ENCODE data around the gene BCOR. TPM values are rescaled to one million over a fixed set of nuclear protein-coding genes. Genes with fewer than 3 reads are reported as not detected.
A peak's percentile ranks its signal among the peaks of the same experiment; 100 is the strongest.

Gene BCOR
- total and polyA plus RNA-seq, 2 of the 13 experiments (the other 11 are each of a cell fraction or from before 2014, with no cell fraction given), result 14.3 to 15.2 TPM

- no peaks in the 10 kb centered on the region for H3K27me3 ChIP-seq (ENCODE audit: control insufficient read depth in 1 of 2, insufficient read depth in 2 of 2, low read length in 2 of 2)
- no peak overlapping the region for H3K27ac ChIP-seq (ENCODE audit: extremely low read length, insufficient read depth, low read length)
- TF ChIP-seq ZNF792 (CRISPR knock-in tag; IDR thresholded peaks at IDR 0.05) (no peak), TARDBP (CRISPR knock-in tag; IDR thresholded peaks at IDR 0.05) (no peak), ZNF790 (CRISPR knock-in tag; IDR thresholded peaks at IDR 0.05; ENCODE audit: borderline replicate concordance) (no peak), HMG20B (CRISPR knock-in tag; conservative IDR thresholded peaks at IDR 0.05) (no peak)
- H3K79me2 ChIP-seq (ENCODE audit: insufficient read depth, low read length), result no peaks in the 10 kb centered on the region
- no TSS peak for BruUV-seq (replicated peaks)
- POLR2A ChIA-PET, result no interaction called here
- ATAC-seq (no peak), DNase-seq (ENCODE audit: low spot score) (no peak), FAIRE-seq (no peak)
- peaks cover 10 to 67% of the 10 kb centered on the region in 2 experiments for H3K36me3 ChIP-seq (replicated peaks in 1 of 2; ENCODE audit: control insufficient read depth in 1 of 2, insufficient read depth in 2 of 2, low read length in 2 of 2)
- H3K4me3 ChIP-seq (replicated peaks in 1 of 3; ENCODE audit: insufficient read depth in 1 of 3, low read depth in 2 of 3, low read length in 3 of 3), result no peak overlapping the region
- H2AFZ ChIP-seq (ENCODE audit: low read length), result no peak overlapping the region
- H4K20me1 ChIP-seq (ENCODE audit: insufficient read depth, low read length), result no peaks in the 10 kb centered on the region
- CTCF ChIA-PET (ENCODE audit: low intra/inter-chr PET ratio, low total read pairs), result no interaction called here
- no peak overlapping the region for H3K4me2 ChIP-seq (ENCODE audit: low read depth, low read length)
- no peaks in the 10 kb centered on the region for H3K4me1 ChIP-seq (ENCODE audit: insufficient read depth, low read length)
- H3K9ac ChIP-seq (ENCODE audit: insufficient read depth, low read depth, low read length), result no peak overlapping the region
- intact Hi-C loops (cut with micrococcal nuclease; ENCODE audit: unreplicated experiment), result no loop called here
- 100% methylated on average over 3 of the region's 9 CpGs for WGBS (ENCODE audit: low lambda C conversion rate)
- H3K9me3 ChIP-seq (ENCODE audit: low read length), result no peaks in the 10 kb centered on the region
- in situ Hi-C loops (cut with HindIII; ENCODE audit: extremely low pct_ligation_motif_present, low pct_unique_long_range_greater_than_20kb), result no loop called here
Observed at GRCh38 chrX:40057405-40057804, 40.4 kb downstream of the BCOR start.

- intact Hi-C loops (cut with micrococcal nuclease; ENCODE audit: unreplicated experiment), result no loop called here
- no TSS peak for BruUV-seq (replicated peaks)
Observed at GRCh38 chrX:40056420-40056819, 41.3 kb downstream of the BCOR start.

More at GRCh38 chrX:40056420-40056819, 41.3 kb downstream of the BCOR start:
- ChIA-PET CTCF (ENCODE audit: low intra/inter-chr PET ratio, low total read pairs) (no interaction called here), POLR2A (no interaction called here)
- no peaks in the 10 kb centered on the region for H3K27me3 ChIP-seq (ENCODE audit: control insufficient read depth in 1 of 2, insufficient read depth in 2 of 2, low read length in 2 of 2)
- peaks cover 10 to 75% of the 10 kb centered on the region in 2 experiments for H3K36me3 ChIP-seq (replicated peaks in 1 of 2; ENCODE audit: control insufficient read depth in 1 of 2, insufficient read depth in 2 of 2, low read length in 2 of 2)
- no peak overlapping the region for H3K27ac ChIP-seq (ENCODE audit: extremely low read length, insufficient read depth, low read length)
- no peak for FAIRE-seq
- in situ Hi-C loops (cut with HindIII; ENCODE audit: extremely low pct_ligation_motif_present, low pct_unique_long_range_greater_than_20kb), result no loop called here
- ATAC-seq, result no peak
- DNase-seq (ENCODE audit: low spot score), result no peak
- H3K79me2 ChIP-seq (ENCODE audit: insufficient read depth, low read length), result no peaks in the 10 kb centered on the region
- no peaks in the 10 kb centered on the region for H3K4me1 ChIP-seq (ENCODE audit: insufficient read depth, low read length)
- H3K9ac ChIP-seq (ENCODE audit: insufficient read depth, low read depth, low read length), result no peak overlapping the region
- H3K4me2 ChIP-seq (ENCODE audit: low read depth, low read length), result no peak overlapping the region
- no peak for TF ChIP-seq ZNF547 (CRISPR knock-in tag; IDR thresholded peaks at IDR 0.05)
- TF ChIP-seq FOSL2 (CRISPR knock-in tag; IDR thresholded peaks at IDR 0.05), result peak; percentile 31; the same call in 1 of the 2 replicates
- no peak for TF ChIP-seq ZNF432 (CRISPR knock-in tag; IDR thresholded peaks at IDR 0.05; ENCODE audit: borderline replicate concordance)
- peak; percentile 38; the same call in 1 of the 2 replicates for TF ChIP-seq RARA (CRISPR knock-in tag; IDR thresholded peaks at IDR 0.05)
- no peaks in the 10 kb centered on the region; the same call in 1 of the 2 replicates for H3K9me3 ChIP-seq (ENCODE audit: low read length)
- H4K20me1 ChIP-seq (ENCODE audit: insufficient read depth, low read length), result no peaks in the 10 kb centered on the region
- H2AFZ ChIP-seq (ENCODE audit: low read length), result no peak overlapping the region
- 82% methylated on average over 1 of the region's 4 CpGs for WGBS (ENCODE audit: low lambda C conversion rate)
- H3K4me3 ChIP-seq (replicated peaks in 1 of 3; ENCODE audit: insufficient read depth in 1 of 3, low read depth in 2 of 3, low read length in 3 of 3), result no peak overlapping the region
